ENCODE data around the gene SULT1A2.
"Not testable (repeated sequence)": the region's sequence is repeated elsewhere in the genome, so short reads cannot be mapped to it uniquely, and the experiment has no call there.

- not testable (repeated sequence) for TF ChIP-seq POLR2A, EP300 (IDR thresholded peaks at IDR 0.05)
- TF ChIP-seq, protein P1, sequence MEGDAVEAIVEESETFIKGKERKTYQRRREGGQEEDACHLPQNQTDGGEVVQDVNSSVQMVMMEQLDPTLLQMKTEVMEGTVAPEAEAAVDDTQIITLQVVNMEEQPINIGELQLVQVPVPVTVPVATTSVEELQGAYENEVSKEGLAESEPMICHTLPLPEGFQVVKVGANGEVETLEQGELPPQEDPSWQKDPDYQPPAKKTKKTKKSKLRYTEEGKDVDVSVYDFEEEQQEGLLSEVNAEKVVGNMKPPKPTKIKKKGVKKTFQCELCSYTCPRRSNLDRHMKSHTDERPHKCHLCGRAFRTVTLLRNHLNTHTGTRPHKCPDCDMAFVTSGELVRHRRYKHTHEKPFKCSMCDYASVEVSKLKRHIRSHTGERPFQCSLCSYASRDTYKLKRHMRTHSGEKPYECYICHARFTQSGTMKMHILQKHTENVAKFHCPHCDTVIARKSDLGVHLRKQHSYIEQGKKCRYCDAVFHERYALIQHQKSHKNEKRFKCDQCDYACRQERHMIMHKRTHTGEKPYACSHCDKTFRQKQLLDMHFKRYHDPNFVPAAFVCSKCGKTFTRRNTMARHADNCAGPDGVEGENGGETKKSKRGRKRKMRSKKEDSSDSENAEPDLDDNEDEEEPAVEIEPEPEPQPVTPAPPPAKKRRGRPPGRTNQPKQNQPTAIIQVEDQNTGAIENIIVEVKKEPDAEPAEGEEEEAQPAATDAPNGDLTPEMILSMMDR (IDR thresholded peaks at IDR 0.05), result not testable (repeated sequence)
Observed at GRCh38 chr16:28545964-28546363, 50.9 kb downstream of the SULT1A2 start.

Measured in tibial nerve (tissue), 4 donors.